ENCODE results near the gene CDSN. TPM values are rescaled to one million over a fixed set of nuclear protein-coding genes. Genes with fewer than 3 reads are reported as not detected.
"Not testable (repeated sequence)": the region's sequence is repeated elsewhere in the genome, so short reads cannot be mapped to it uniquely, and the experiment has no call there.

CDSN gene, protein sequence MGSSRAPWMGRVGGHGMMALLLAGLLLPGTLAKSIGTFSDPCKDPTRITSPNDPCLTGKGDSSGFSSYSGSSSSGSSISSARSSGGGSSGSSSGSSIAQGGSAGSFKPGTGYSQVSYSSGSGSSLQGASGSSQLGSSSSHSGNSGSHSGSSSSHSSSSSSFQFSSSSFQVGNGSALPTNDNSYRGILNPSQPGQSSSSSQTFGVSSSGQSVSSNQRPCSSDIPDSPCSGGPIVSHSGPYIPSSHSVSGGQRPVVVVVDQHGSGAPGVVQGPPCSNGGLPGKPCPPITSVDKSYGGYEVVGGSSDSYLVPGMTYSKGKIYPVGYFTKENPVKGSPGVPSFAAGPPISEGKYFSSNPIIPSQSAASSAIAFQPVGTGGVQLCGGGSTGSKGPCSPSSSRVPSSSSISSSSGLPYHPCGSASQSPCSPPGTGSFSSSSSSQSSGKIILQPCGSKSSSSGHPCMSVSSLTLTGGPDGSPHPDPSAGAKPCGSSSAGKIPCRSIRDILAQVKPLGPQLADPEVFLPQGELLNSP
- not detected in 2 replicates for total RNA-seq

DNA sequence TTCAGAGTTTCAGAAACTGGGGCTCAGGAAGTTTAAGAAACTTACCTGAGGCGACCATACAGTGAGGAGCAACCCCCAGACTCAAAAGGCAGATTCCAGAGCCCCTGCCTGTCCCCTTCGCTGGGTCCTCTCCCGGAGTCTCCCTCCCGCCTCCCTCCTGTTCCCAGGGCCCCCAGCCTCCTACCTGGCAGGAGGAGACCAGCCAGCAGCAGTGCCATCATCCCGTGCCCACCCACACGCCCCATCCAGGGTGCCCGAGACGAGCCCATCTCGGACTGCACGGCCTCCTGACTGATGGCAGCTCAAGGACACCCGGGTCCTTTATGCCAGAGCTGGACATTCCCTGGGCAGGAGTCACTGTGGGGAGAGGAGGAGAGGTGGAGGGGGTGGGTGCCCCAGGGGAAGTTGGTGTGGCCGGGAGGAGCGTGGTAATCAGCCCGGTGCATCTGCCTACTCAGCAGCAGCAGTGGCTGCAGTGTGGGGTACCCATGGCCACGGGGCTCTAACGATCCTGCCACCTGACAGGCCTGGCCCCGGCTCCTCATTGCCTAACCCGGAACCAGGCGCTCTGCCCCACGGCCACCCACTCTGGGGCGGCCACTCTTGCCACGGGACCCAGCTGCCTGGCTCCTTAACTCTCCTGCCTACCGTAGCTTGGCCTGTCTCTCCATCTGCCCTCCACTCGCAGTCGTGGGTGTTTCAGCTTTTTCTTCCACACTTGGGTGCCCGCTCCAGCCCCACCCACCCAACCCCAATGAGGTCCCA lies at the start of gene CDSN:
Gene CDSN (minus strand): TSS at position 296 of the 765 bp plus-strand sequence. CDS start 27 bp downstream, at position 269.
- TF ChIP-seq, protein P1, sequence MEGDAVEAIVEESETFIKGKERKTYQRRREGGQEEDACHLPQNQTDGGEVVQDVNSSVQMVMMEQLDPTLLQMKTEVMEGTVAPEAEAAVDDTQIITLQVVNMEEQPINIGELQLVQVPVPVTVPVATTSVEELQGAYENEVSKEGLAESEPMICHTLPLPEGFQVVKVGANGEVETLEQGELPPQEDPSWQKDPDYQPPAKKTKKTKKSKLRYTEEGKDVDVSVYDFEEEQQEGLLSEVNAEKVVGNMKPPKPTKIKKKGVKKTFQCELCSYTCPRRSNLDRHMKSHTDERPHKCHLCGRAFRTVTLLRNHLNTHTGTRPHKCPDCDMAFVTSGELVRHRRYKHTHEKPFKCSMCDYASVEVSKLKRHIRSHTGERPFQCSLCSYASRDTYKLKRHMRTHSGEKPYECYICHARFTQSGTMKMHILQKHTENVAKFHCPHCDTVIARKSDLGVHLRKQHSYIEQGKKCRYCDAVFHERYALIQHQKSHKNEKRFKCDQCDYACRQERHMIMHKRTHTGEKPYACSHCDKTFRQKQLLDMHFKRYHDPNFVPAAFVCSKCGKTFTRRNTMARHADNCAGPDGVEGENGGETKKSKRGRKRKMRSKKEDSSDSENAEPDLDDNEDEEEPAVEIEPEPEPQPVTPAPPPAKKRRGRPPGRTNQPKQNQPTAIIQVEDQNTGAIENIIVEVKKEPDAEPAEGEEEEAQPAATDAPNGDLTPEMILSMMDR (conservative IDR thresholded peaks at IDR 0.05; ENCODE audit: low read depth, low read length), result no peak
- H3K4me3 ChIP-seq (ENCODE audit: low read depth, low read length), result no peak within 1 kb of the TSS
- no peak for DNase-seq (ENCODE audit: low read depth)

DNA sequence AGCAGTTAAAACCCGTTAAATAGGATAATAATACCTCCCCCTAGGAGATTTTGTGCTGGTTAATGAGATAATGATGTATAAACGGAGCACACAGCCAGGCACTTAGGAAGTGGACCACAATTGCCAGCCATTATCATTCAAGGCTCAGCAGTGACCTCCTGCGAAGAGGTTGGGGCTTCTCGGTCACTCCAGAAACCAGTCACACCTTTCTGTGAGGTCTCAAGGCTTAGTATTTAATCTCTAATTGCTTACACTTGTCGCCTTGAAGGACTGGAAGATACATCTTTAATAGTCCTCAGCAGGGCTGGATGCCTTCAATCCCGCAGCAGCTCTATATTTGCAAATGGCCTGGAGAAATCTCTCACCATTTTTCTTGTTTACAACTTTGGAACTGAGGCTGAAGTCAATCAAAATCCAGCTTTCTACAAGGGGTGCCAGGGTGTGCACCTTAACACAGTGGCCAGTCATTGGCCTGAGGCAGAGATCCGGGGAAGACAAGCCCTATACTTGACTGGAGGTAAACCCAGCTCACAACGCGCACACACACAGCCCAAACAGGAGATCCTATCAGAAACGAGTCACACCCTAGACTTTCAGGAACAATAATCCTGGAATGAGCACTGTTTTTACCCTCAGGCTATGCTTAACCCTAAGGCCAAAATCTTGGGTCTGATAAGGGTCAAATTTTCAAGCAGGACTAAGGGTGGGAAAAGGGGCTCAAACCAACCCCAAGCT lies 49.0 kb upstream of the CDSN start:
- DNase-seq (ENCODE audit: low read depth), result no peak
- TF ChIP-seq, protein P1 (conservative IDR thresholded peaks at IDR 0.05; ENCODE audit: low read depth, low read length), result no peak
- no peak overlapping the region for H3K4me3 ChIP-seq (ENCODE audit: low read depth, low read length)

DNA sequence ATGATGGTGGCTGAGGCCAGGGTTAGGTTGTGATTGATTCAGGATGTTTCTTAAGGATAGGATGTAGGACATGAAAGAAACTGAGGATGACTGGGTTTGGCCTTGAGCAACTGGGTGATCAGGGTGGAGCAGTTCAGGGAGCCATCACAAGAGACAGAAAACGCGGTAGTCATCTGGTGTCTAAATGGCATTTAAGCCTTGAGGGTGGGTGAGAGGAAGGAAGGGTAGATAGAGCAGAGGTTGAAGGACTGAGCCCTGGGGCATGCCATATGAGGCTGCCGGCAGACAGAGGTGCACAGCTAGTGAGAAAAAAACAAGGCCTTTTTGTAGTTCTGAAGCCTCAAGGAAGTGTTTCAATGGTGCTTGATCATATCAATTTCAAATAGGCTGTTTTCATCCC lies 48.4 kb upstream of the CDSN start:
- no peak overlapping the region for H3K4me3 ChIP-seq (ENCODE audit: low read depth, low read length)

DNA sequence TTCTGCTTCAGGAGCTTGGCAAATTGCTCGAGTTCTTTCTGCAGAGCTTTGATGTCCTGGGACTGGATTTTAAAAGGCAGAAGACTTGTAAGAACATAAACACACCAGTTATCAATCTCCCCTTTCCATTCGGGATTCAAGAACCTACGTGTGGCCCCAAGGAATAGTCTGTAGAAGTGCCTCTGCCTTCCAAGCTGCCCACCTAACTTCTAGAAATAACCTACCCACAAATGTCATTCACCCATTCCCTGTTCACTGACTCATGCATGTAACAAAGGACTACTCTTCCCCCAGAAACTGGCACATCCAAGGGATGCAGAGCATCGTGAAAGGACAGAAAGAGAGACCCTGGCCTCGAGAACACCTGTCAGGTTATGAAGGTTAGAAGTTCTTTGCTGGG lies 45.7 kb upstream of the CDSN start:
- DNase-seq (ENCODE audit: low read depth), result no peak
- TF ChIP-seq, protein P1 (conservative IDR thresholded peaks at IDR 0.05; ENCODE audit: low read depth, low read length), result no peak
- no peak overlapping the region for H3K4me3 ChIP-seq (ENCODE audit: low read depth, low read length)

More for the DNA sequence above, 48.4 kb upstream of the CDSN start:
- TF ChIP-seq, protein P1 (conservative IDR thresholded peaks at IDR 0.05; ENCODE audit: low read depth, low read length), result no peak
- no peak for DNase-seq (ENCODE audit: low read depth)

DNA sequence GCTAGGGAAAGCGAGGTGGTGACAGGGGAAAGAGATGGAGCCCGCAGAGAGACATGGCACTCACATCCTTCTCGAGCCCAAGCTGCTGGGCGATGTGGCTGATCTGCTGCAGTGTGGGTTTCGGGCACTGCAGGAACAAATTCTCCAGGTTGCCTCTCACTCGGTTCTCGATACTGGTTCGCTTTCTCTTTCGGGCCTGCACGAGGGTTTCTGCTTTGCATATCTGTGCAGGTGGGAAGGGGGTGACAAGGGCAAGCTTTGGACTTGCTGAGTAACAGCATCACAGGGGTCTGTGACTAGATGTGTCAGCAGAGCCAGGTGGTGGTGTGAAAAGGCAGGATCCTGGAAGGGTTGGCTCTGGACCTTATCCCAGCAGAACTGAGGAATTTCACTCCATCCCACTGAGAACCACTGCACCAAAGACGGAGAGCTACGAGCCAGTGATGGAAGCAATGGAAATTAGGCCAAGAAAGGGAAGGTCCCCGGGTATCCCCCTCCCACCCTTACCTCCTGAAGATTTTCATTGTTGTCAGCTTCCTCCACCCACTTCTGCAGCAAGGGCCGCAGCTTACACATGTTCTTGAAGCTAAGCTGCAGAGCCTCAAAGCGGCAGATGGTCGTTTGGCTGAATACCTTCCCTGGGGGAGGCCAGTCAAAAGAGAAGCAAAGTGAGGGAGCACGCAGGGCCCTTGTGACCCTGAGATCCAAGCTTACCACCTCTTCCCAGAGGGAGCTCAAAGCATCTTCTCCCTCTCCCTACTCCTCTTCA lies 45.0 kb upstream of the CDSN start:
- not testable (repeated sequence) for H3K4me3 ChIP-seq (ENCODE audit: low read depth, low read length); DNase-seq (ENCODE audit: low read depth)

DNA sequence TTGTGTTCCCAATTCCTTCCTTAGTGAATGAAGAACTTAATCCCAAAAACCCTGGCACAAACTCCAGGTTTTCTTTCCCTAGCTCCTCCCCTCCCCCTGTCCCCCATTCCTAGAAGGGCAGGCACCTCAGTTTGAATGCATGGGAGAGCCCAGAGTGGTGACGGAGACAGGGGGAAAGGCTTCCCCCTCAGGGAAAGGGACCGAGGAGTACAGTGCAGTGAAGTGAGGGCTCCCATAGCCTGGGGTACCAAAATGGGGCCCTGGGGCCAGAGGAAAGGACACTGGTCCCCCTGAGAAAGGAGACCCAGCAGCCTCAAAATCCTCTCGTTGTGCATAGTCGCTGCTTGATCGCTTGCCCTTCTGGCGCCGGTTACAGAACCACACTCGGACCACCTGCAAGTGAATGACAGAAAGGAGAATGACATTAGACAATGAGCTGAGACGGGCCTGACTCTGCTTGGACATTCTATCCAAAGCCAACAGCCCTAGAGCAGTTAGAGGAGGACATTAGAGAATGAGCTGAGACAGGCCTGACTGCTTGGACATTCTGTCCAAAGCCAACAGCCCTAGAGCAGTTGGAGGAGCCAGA lies 44.3 kb upstream of the CDSN start:
- DNase-seq (ENCODE audit: low read depth); H3K4me3 ChIP-seq (ENCODE audit: low read depth, low read length): not testable (repeated sequence)

DNA sequence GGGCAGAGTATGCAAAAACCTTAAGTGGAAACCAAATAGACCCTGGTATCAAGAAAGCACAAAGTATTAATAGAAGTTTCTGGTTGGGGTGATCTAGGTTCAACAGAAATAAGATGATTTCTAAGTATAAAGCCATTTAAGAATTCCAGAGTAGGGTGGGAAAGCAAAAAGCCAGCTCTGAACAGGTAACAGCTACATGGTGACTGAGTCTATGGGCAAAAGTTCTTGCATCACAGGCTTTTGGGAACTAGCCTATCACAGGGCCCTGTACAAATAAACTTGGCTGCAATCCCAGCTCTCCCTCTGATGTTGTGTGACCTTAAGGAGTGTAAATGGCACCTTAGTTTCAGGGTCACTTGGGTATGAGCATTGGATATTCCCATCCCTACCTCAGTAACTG lies 43.7 kb upstream of the CDSN start:
- no peak overlapping the region for H3K4me3 ChIP-seq (ENCODE audit: low read depth, low read length)
- no peak for DNase-seq (ENCODE audit: low read depth)
- TF ChIP-seq, protein P1 (conservative IDR thresholded peaks at IDR 0.05; ENCODE audit: low read depth, low read length), result no peak

All from epithelial cell of proximal tubule (primary cell).